Muscle of leg (tissue), 11 donors: ENCODE data around the gene BCL6B. TPM values are rescaled to one million over a fixed set of nuclear protein-coding genes. Genes with fewer than 3 reads are reported as not detected.

Experiments
- DNase-seq: peaks from one replicate; pipeline ENCODE4 v3.0.0; 2013
- H3K27ac ChIP-seq: one replicate; pipeline ENCODE4 v1.5.1; 2013; ENCODE audit warnings: mild to moderate bottlenecking, low read length, control low read depth
- H3K27me3 ChIP-seq: one replicate; pipeline ENCODE4 v1.6.1; 2013; ENCODE audit warnings: low read length; ENCODE audit not compliant: control insufficient read depth, insufficient read depth
- H3K36me3 ChIP-seq: one replicate; pipeline ENCODE4 v1.6.1; 2013; ENCODE audit warnings: low read length; ENCODE audit not compliant: control insufficient read depth, insufficient read depth
- H3K4me1 ChIP-seq: one replicate; pipeline ENCODE4 v1.6.1; 2013; ENCODE audit warnings: low read length; ENCODE audit not compliant: control insufficient read depth, insufficient read depth
- H3K4me3 ChIP-seq: one replicate; pipeline ENCODE4 v1.5.1; 2013; ENCODE audit warnings: low read length, control low read depth
- H3K9me3 ChIP-seq: replicated peaks from 2 replicates; pipeline ENCODE4 v1.6.1; 2013; ENCODE audit warnings: low read depth, low read length; ENCODE audit not compliant: control insufficient read depth
- WGBS: methylation state at CpG from one replicate; pipeline ENCODE4 v1.1.5; 2013; ENCODE audit warnings: missing lambda C conversion rate; ENCODE audit not compliant: insufficient coverage; 5-methylcytosine and 5-hydroxymethylcytosine counted together
- polyA plus RNA-seq, 8 donors: library from polyadenylated mRNA; unstranded; fragments of 120-200 nt; gene quantifications; one replicate each; pipeline versions ENCODE4 v1.2.1 to v1.2.3, GENCODE V29; 2013; ENCODE audit warnings: inconsistent platforms in 1 of 8, low replicate concordance in 1 of 8; ENCODE audit not compliant: insufficient read length in 8 of 8, insufficient read depth in 1 of 8
- total RNA-seq: library from RNA; stranded (reverse); fragments of 120-200 nt; gene quantifications from one replicate; pipeline ENCODE4 v1.2.4, GENCODE V29; 2013

BCL6B gene
- total and polyA plus RNA-seq, 9 donors = 14.8 to 22.8 (median 18.2) TPM

GRCh38 chr17:7060165-7060891, 37.5 kb downstream of the BCL6B start:
- H3K4me3 ChIP-seq = no peak overlapping the region
- H3K27ac ChIP-seq = no peak overlapping the region
- no peaks in the 10 kb centered on the region for H3K36me3 ChIP-seq
- H3K27me3 ChIP-seq = no peaks in the 10 kb centered on the region
- no peaks in the 10 kb centered on the region for H3K9me3 ChIP-seq
- no peak for DNase-seq
- peaks cover 13% of the 10 kb centered on the region for H3K4me1 ChIP-seq
- 64% methylated on average over 4 of the region's 6 CpGs for WGBS

GRCh38 chr17:7063518-7064094, 40.8 kb downstream of the BCL6B start:
- H3K4me3 ChIP-seq = no peak overlapping the region
- 53% methylated on average over 3 of the region's 6 CpGs for WGBS
- DNase-seq = no peak
- no peak overlapping the region for H3K27ac ChIP-seq
- H3K4me1 ChIP-seq = peaks cover 13% of the 10 kb centered on the region
- no peaks in the 10 kb centered on the region for H3K36me3 ChIP-seq
- no peaks in the 10 kb centered on the region for H3K27me3 ChIP-seq
- H3K9me3 ChIP-seq = peaks cover 11% of the 10 kb centered on the region

GRCh38 chr17:7064261-7064660, 41.4 kb downstream of the BCL6B start:
- no peak overlapping the region for H3K27ac ChIP-seq
- WGBS = 15% methylated on average over 3 of the region's 4 CpGs
- peaks cover 13% of the 10 kb centered on the region for H3K9me3 ChIP-seq
- H3K4me1 ChIP-seq = peaks cover 13% of the 10 kb centered on the region
- no peak overlapping the region for H3K4me3 ChIP-seq
- H3K27me3 ChIP-seq = no peaks in the 10 kb centered on the region
- H3K36me3 ChIP-seq = no peaks in the 10 kb centered on the region
- DNase-seq = peak; percentile 52

GRCh38 chr17:7067198-7067597, 44.3 kb downstream of the BCL6B start:
- Histone ChIP-seq H3K9me3 (peaks cover 13% of the 10 kb centered on the region), H3K27ac (no peak overlapping the region), H3K4me1 (peaks cover 13% of the 10 kb centered on the region), H3K36me3 (no peaks in the 10 kb centered on the region), H3K27me3 (no peaks in the 10 kb centered on the region), H3K4me3 (no peak overlapping the region)
- no CpG with 5 or more reads among the region's 1 CpG for WGBS
- no peak for DNase-seq

GRCh38 chr17:7068268-7068667, 45.4 kb downstream of the BCL6B start:
- WGBS = no CpG with 5 or more reads among the region's 1 CpG
- Histone ChIP-seq H3K4me3 (no peak overlapping the region), H3K9me3 (peaks cover 13% of the 10 kb centered on the region), H3K4me1 (peaks cover 10% of the 10 kb centered on the region), H3K27ac (no peak overlapping the region), H3K36me3 (no peaks in the 10 kb centered on the region), H3K27me3 (no peaks in the 10 kb centered on the region)
- no peak for DNase-seq

GRCh38 chr17:7070712-7071111, 47.9 kb downstream of the BCL6B start:
- H3K4me1 ChIP-seq = no peaks in the 10 kb centered on the region
- no peaks in the 10 kb centered on the region for H3K36me3 ChIP-seq
- no peak overlapping the region for H3K4me3 ChIP-seq
- no peak for DNase-seq
- no peaks in the 10 kb centered on the region for H3K27me3 ChIP-seq
- 86% methylated on average over 1 of the region's 3 CpGs for WGBS
- peaks cover 13% of the 10 kb centered on the region for H3K9me3 ChIP-seq
- H3K27ac ChIP-seq = no peak overlapping the region

GRCh38 chr17:7072406-7072805, 49.6 kb downstream of the BCL6B start:
- Histone ChIP-seq H3K27me3 (no peaks in the 10 kb centered on the region), H3K4me1 (no peaks in the 10 kb centered on the region), H3K36me3 (no peaks in the 10 kb centered on the region), H3K27ac (no peak overlapping the region), H3K9me3 (peaks cover 13% of the 10 kb centered on the region), H3K4me3 (no peak overlapping the region)
- 67% methylated on average over 1 of the region's 2 CpGs for WGBS
- DNase-seq = peak; percentile 14

- no peak overlapping the region for H3K27ac ChIP-seq
- H3K4me3 ChIP-seq = no peak overlapping the region
- 79% methylated on average over 14 of the region's 14 CpGs for WGBS
- H3K9me3 ChIP-seq = no peaks in the 10 kb centered on the region
- no peaks in the 10 kb centered on the region for H3K36me3 ChIP-seq
- H3K4me1 ChIP-seq = peaks cover 1% of the 10 kb centered on the region
- no peak for DNase-seq
- H3K27me3 ChIP-seq = no peaks in the 10 kb centered on the region
Observed at GRCh38 chr17:7074931-7075330, 52.1 kb downstream of the BCL6B start.

- DNase-seq = no peak
- Histone ChIP-seq H3K27ac (no peak overlapping the region), H3K36me3 (no peaks in the 10 kb centered on the region), H3K4me1 (peaks cover 9% of the 10 kb centered on the region), H3K9me3 (no peaks in the 10 kb centered on the region), H3K27me3 (peaks cover 2% of the 10 kb centered on the region), H3K4me3 (no peak overlapping the region)
- WGBS = 72% methylated on average over 7 of the region's 7 CpGs
Observed at GRCh38 chr17:7077911-7078546, 55.2 kb downstream of the BCL6B start.

- peaks cover 2% of the 10 kb centered on the region for H3K27me3 ChIP-seq
- H3K4me3 ChIP-seq = no peak overlapping the region
- H3K27ac ChIP-seq = no peak overlapping the region
- no peaks in the 10 kb centered on the region for H3K9me3 ChIP-seq
- WGBS = 84% methylated on average over 10 of the region's 10 CpGs
- no peaks in the 10 kb centered on the region for H3K36me3 ChIP-seq
- DNase-seq = no peak
- peaks cover 9% of the 10 kb centered on the region for H3K4me1 ChIP-seq
Observed at GRCh38 chr17:7078711-7079110, 55.9 kb downstream of the BCL6B start.
